Fibroblast of skin of abdomen (primary cell): ENCODE results near the gene WDR70.
A peak's percentile ranks its signal among the peaks of the same experiment; 100 is the strongest.
"Not testable (repeated sequence)": the region's sequence is repeated elsewhere in the genome, so short reads cannot be mapped to it uniquely, and the experiment has no call there.

Experiments used
- DNase-seq: peaks from one replicate; pipeline ENCODE4 v3.0.0-alpha.2; 2013

WDR70 gene

GRCh38 chr5:37571985-37572384, 192.9 kb downstream of the WDR70 start:
- no peak for DNase-seq

- DNase-seq: no peak
These were observed 196.7 kb downstream of the WDR70 start for GRCh38 chr5:37575541-37576489.

GRCh38 chr5:37576552-37576951, 197.4 kb downstream of the WDR70 start:
- DNase-seq: no peak

GRCh38 chr5:37578176-37578575, 199.1 kb downstream of the WDR70 start:
- DNase-seq: no peak

GRCh38 chr5:37580106-37580505, 201.0 kb downstream of the WDR70 start:
- DNase-seq: no peak

- no peak for DNase-seq
These were observed 203.1 kb downstream of the WDR70 start for GRCh38 chr5:37582202-37582601.

GRCh38 chr5:37593292-37593691, 214.2 kb downstream of the WDR70 start:
- not testable (repeated sequence) for DNase-seq

GRCh38 chr5:37594864-37595263, 215.7 kb downstream of the WDR70 start:
- not testable (repeated sequence) for DNase-seq

- no peak for DNase-seq
These were observed 219.6 kb downstream of the WDR70 start for GRCh38 chr5:37598733-37599132.

GRCh38 chr5:37601163-37601562, 222.0 kb downstream of the WDR70 start:
- no peak for DNase-seq

GRCh38 chr5:37603072-37603471, 224.0 kb downstream of the WDR70 start:
- no peak for DNase-seq

GRCh38 chr5:37604290-37604689, 225.2 kb downstream of the WDR70 start:
- no peak for DNase-seq

- DNase-seq: no peak
These were observed 227.0 kb downstream of the WDR70 start for GRCh38 chr5:37606148-37606547.

- DNase-seq: no peak
These were observed 227.6 kb downstream of the WDR70 start for GRCh38 chr5:37606632-37607248.

- peak; percentile 92 for DNase-seq
These were observed 236.1 kb downstream of the WDR70 start for GRCh38 chr5:37615184-37615583.

GRCh38 chr5:37619353-37619752, 240.2 kb downstream of the WDR70 start:
- DNase-seq: peak; percentile 79

GRCh38 chr5:37622354-37622753, 243.2 kb downstream of the WDR70 start:
- DNase-seq: not testable (repeated sequence)

- no peak for DNase-seq
These were observed 247.1 kb downstream of the WDR70 start for GRCh38 chr5:37626266-37626665.

GRCh38 chr5:37628876-37629275, 249.8 kb downstream of the WDR70 start:
- no peak for DNase-seq

- DNase-seq: no peak
These were observed 252.8 kb downstream of the WDR70 start for GRCh38 chr5:37631939-37632338.

- DNase-seq: peak; percentile 47
These were observed 258.2 kb downstream of the WDR70 start for GRCh38 chr5:37637165-37637845.

GRCh38 chr5:37638897-37639296, 259.8 kb downstream of the WDR70 start:
- no peak for DNase-seq

GRCh38 chr5:37640088-37640487, 261.0 kb downstream of the WDR70 start:
- DNase-seq: peak; percentile 21
